Stomach (tissue), 9 donors: Measurements from ENCODE around the gene KRTAP5-3. TPM values are rescaled to one million over a fixed set of nuclear protein-coding genes. Genes with fewer than 3 reads are reported as not detected.

Source experiments
- DNase-seq, 2 donors: peaks; one replicate each; pipeline versions ENCODE4 v3.0.0 to v3.0.0-alpha.2; 2013 to 2019
- H3K27ac ChIP-seq, 5 donors: fragments of 200-600 bp in 4 of 5; sonication (generic) in 4 of 5; one replicate each; pipeline ENCODE4 v1.5.1; 2013 to 2019; ENCODE audit warnings: mild to moderate bottlenecking in 1 of 5, moderate library complexity in 1 of 5
- H3K27me3 ChIP-seq, 3 donors: fragments of 200-600 bp; sonication (generic); one replicate each; pipeline ENCODE4 v1.5.1; 2017 to 2019; ENCODE audit warnings: mixed run types in 1 of 3
- H3K36me3 ChIP-seq, 4 donors: fragments of 200-600 bp; sonication (generic); 1 replicate in 3 of 4; 2 replicates in 1 of 4; pipeline ENCODE4 v1.5.1; 2016 to 2019
- H3K4me1 ChIP-seq, 4 donors: fragments of 200-600 bp; sonication (generic); one replicate each; pipeline ENCODE4 v1.5.1; 2016 to 2019
- H3K4me3 ChIP-seq, 4 donors: fragments of 200-600 bp; sonication (generic) in 3 of 4; one replicate each; pipeline ENCODE4 v1.5.1; 2016 to 2019; ENCODE audit warnings: mild to moderate bottlenecking in 1 of 4
- H3K9me3 ChIP-seq, 4 donors: fragments of 200-600 bp; sonication (generic); one replicate each; pipeline ENCODE4 v1.5.1; 2016 to 2019
- EP300 ChIP-seq: sonication (generic); formaldehyde crosslinking; IDR thresholded peaks from one replicate; pipeline ENCODE4 v1.6.1; 2017; ENCODE audit warnings: antibody characterized with exemption
- POLR2A ChIP-seq, 4 donors: fragments of 450-650 bp; IDR thresholded peaks; one replicate each; pipeline ENCODE4 v1.6.1; 2016; ENCODE audit warnings: antibody characterized with exemption in 4 of 4, control low read depth in 2 of 4, mild to moderate bottlenecking in 1 of 4, moderate library complexity in 1 of 4
- POLR2AphosphoS5 ChIP-seq, 3 donors: sonication (generic); formaldehyde crosslinking; IDR thresholded peaks; one replicate each; pipeline ENCODE4 v1.6.1; 2016; ENCODE audit warnings: antibody characterized with exemption in 3 of 3
- WGBS, 5 donors: extraction: QIAGEN DNeasy Blood & Tissue Kit in 3 of 5; methylation state at CpG; one replicate each; pipeline versions ENCODE4 v1.1.5 to v1.1.7; 2013 to 2018; 5-methylcytosine and 5-hydroxymethylcytosine counted together
- intact Hi-C: fragments of 100-400 bp; cut with DNase I; formaldehyde crosslinking; loops from one replicate; pipeline ENCODE4 v1.15.1; 2023; ENCODE audit warnings: low total_unique reads
- polyA plus RNA-seq, 3 donors: library from polyadenylated mRNA; stranded (reverse); fragments of 200-250 nt; gene quantifications; one replicate each; pipeline ENCODE4 v1.2.3, GENCODE V29; 2013
- total RNA-seq, 5 donors: library from RNA; depleted of rRNA; stranded (reverse); fragments of >200 nt; gene quantifications; one replicate each; pipeline versions ENCODE4 v1.1.0 to v1.2.3, GENCODE V29; 2014 to 2016
- TF ChIP-seq, protein P1 (sequence below), 7 experiments: fragments of 450-650 bp in 4 of 7; fragments of 200-600 bp in 3 of 7; sonication (generic) in 3 of 7; IDR thresholded peaks; one replicate each; pipeline ENCODE4 v1.5.1; 2016 to 2019; ENCODE audit warnings: antibody characterized with exemption in 7 of 7, control low read depth in 2 of 7, mild to moderate bottlenecking in 1 of 7
- donor health status: healthy with polysubstance abuse.
- donor health status: Bipolar disorder and iron deficiency.
- donor health status: healthy.

KRTAP5-3 gene
- total and polyA plus RNA-seq, 8 donors = not detected

DNA sequence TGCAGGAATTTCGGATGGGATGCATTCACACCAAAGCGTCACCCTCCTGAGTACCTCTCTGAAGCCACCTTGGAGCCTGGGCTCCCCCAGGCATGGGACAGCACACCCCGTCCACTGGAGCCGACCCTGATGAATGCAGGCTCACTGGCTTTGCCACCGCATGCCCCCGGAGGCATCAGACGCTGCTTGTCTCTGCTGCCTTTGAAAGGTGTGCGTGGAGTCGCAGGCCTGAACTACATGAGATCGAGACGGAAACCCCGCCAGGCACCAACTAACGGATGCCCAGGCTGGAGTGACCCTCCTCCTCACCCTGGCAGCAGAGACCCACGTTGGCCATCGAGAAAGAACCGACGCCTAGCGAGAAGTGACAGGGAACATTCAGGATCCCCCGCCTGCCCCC is 43.8 kb upstream of the KRTAP5-3 start:
- Histone ChIP-seq H3K9me3 (no peaks in the 10 kb centered on the region), H3K36me3 (no peaks in the 10 kb centered on the region), H3K4me3 (no peak overlapping the region), H3K27me3 (peaks cover 0 to 44% (median 18%) of the 10 kb centered on the region in 3 donors), H3K4me1 (peaks cover 3 to 9% (median 4%) of the 10 kb centered on the region in 4 donors), H3K27ac (no peak overlapping the region)
- TF ChIP-seq, protein P1, sequence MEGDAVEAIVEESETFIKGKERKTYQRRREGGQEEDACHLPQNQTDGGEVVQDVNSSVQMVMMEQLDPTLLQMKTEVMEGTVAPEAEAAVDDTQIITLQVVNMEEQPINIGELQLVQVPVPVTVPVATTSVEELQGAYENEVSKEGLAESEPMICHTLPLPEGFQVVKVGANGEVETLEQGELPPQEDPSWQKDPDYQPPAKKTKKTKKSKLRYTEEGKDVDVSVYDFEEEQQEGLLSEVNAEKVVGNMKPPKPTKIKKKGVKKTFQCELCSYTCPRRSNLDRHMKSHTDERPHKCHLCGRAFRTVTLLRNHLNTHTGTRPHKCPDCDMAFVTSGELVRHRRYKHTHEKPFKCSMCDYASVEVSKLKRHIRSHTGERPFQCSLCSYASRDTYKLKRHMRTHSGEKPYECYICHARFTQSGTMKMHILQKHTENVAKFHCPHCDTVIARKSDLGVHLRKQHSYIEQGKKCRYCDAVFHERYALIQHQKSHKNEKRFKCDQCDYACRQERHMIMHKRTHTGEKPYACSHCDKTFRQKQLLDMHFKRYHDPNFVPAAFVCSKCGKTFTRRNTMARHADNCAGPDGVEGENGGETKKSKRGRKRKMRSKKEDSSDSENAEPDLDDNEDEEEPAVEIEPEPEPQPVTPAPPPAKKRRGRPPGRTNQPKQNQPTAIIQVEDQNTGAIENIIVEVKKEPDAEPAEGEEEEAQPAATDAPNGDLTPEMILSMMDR (IDR thresholded peaks at IDR 0.05) = no peak
- no peak for TF ChIP-seq POLR2A (IDR thresholded peaks at IDR 0.05)
- TF ChIP-seq EP300 = no peak
- no peak for TF ChIP-seq POLR2AphosphoS5 (IDR thresholded peaks at IDR 0.05)
- intact Hi-C loops = loop anchor here (10.0 kb wide), 1 partner anchor 503 kb away; no protein-coding TSS in a partner anchor
- no peak for DNase-seq
- 79 to 84% (median 81%) methylated on average over 13 to 19 of the region's 19 CpGs for WGBS, 5 donors

DNA sequence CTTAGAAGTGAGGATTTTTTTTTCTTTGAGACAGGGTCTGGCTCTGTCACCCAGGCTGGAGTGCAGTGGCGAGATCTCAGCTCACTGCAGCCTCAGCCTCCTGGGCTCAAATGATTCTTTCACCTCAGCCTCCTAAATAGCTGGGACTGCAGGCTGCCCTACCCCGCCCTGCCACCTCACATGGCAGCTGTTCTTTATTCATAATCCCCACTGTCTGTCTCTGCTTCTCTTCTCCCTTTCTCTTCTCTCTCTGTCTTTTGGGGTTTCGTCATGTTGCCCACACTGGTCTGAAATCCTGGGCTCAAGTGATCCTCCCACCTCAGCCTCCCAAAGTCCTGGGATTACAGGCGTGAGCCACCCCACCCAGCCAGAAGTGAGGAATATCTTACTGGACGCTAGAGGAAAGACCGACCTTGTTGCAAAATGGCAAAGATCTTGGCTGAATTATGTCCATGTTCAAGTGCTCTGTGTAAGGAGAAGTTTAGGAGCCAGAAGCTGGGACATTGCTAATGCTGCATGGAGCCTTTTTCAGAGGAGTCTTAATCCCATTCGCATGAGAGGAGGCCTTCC is 43.2 kb upstream of the KRTAP5-3 start:
- WGBS, 5 donors = 80 to 91% (median 84%) methylated on average over 7 of the region's 7 CpGs

DNA sequence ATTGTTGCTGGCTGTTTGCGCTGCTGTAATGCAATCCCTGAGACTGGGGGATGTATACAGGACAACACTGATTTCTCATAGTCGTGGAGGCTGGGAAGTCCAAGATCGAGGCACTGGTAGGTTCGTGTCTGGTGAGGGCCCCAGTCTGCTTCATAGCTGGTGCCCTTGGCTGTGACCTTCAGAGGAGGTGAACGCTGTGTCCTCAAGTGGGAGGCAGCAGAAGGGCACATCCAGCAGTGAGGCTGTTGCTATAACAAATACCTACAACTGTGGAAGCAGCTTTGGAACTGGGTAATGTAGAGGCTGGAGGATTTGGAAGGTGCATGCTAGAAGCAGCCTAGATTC is 42.6 kb upstream of the KRTAP5-3 start:
- WGBS, 5 donors = 66 to 70% (median 68%) methylated on average over 5 of the region's 5 CpGs
- no peak for DNase-seq
- Histone ChIP-seq H3K27ac (no peak overlapping the region), H3K36me3 (no peaks in the 10 kb centered on the region), H3K4me3 (no peak overlapping the region), H3K4me1 (peaks cover 3 to 9% (median 4%) of the 10 kb centered on the region in 4 donors), H3K9me3 (no peaks in the 10 kb centered on the region), H3K27me3 (peaks cover 0 to 34% (median 10%) of the 10 kb centered on the region in 3 donors)
- intact Hi-C loops = loop anchor here (10.0 kb wide), 1 partner anchor 504 kb away; no protein-coding TSS in a partner anchor
- no peak for TF ChIP-seq POLR2AphosphoS5 (IDR thresholded peaks at IDR 0.05)
- no peak for TF ChIP-seq POLR2A (IDR thresholded peaks at IDR 0.05)
- no peak for TF ChIP-seq EP300
- TF ChIP-seq, protein P1 (IDR thresholded peaks at IDR 0.05) = no peak

More for the DNA sequence above, 43.2 kb upstream of the KRTAP5-3 start:
- no peak overlapping the region for H3K27ac ChIP-seq
- peaks cover 3 to 9% (median 4%) of the 10 kb centered on the region in 4 donors for H3K4me1 ChIP-seq
- H3K4me3 ChIP-seq = no peak overlapping the region
- no peaks in the 10 kb centered on the region for H3K36me3 ChIP-seq
- intact Hi-C loops = loop anchor here (10.0 kb wide), 1 partner anchor 503 kb away; no protein-coding TSS in a partner anchor
- H3K9me3 ChIP-seq = no peaks in the 10 kb centered on the region
- TF ChIP-seq, protein P1 (IDR thresholded peaks at IDR 0.05) = no peak
- TF ChIP-seq POLR2AphosphoS5 (IDR thresholded peaks at IDR 0.05) = no peak
- no peak for TF ChIP-seq POLR2A (IDR thresholded peaks at IDR 0.05)
- no peak for TF ChIP-seq EP300
- H3K27me3 ChIP-seq = peaks cover 0 to 40% (median 16%) of the 10 kb centered on the region in 3 donors
- DNase-seq = no peak

DNA sequence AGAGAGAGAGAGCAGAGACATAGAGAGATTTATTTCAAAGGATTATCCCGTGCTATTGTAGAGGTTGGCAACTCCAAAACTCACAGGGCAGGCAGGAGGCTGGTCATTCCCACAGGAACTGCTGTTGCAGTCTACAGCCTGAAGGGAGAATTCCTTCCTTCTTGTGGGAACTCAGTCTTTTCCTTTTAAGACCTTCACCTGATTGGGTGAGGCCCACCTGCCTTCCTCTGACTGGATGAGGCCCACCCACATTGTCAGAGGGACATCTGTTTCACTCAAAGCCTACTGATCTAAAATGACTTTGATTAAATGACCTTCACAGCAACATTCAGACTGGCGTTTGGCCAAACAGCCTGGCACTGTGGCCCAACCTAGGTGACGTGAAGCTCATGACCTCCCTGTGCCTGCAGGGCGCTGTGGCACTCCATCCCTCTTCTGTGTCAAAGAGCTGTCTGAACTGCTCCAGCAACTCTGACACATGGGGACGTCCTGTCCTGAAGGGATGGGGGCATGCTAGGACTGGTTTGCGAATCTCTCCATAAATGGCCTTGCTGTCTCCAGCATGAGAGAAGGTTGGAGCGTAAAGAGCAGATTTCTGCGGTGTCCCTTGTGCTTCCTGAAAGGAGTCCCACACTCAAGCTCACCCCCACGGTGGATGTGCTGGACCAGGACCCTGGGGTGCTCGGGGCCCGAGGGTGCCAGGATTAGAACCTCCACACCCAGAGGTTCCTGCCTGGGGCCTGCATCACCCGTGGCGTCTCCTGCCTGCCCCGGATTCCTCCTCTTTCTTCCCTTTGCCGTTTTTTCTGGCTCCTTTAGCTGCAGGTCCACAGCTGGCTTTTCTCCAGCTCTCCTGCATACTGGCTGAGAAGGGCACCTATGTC is 42.0 kb upstream of the KRTAP5-3 start:
- no peaks in the 10 kb centered on the region for H3K9me3 ChIP-seq
- no peak overlapping the region for H3K27ac ChIP-seq
- no peak overlapping the region for H3K4me3 ChIP-seq
- H3K36me3 ChIP-seq = no peaks in the 10 kb centered on the region
- no peak for DNase-seq
- intact Hi-C loops = loop anchor here (10.0 kb wide), 1 partner anchor 505 kb away; no protein-coding TSS in a partner anchor
- peaks cover 3 to 9% (median 4%) of the 10 kb centered on the region in 4 donors for H3K4me1 ChIP-seq
- TF ChIP-seq POLR2AphosphoS5 (IDR thresholded peaks at IDR 0.05) = no peak
- TF ChIP-seq, protein P1 (IDR thresholded peaks at IDR 0.05) = no peak
- no peak for TF ChIP-seq POLR2A (IDR thresholded peaks at IDR 0.05)
- no peak for TF ChIP-seq EP300
- WGBS, 5 donors = 70 to 80% (median 76%) methylated on average over 15 of the region's 15 CpGs
- peaks cover 0 to 28% (median 6%) of the 10 kb centered on the region in 3 donors for H3K27me3 ChIP-seq
